ENCODE measurements around the gene PEDS1. TPM values are rescaled to one million over a fixed set of nuclear protein-coding genes. Genes with fewer than 3 reads are reported as not detected.
A peak's percentile ranks its signal among the peaks of the same experiment; 100 is the strongest.

The PEDS1 gene
- total RNA-seq, 1 experiment from 2014 or later, result 35.6 TPM

GRCh38 chr20:50193836-50194421 is 40.4 kb upstream of the PEDS1 start:
- TF ChIP-seq ZNF317 (CRISPR knock-in tag; IDR thresholded peaks at IDR 0.05; ENCODE audit: borderline replicate concordance, low read depth) (no peak), E2F4 (CRISPR knock-in tag; IDR thresholded peaks at IDR 0.05; ENCODE audit: borderline replicate concordance, low read depth) (no peak), PRDM15 (CRISPR knock-in tag; IDR thresholded peaks at IDR 0.05) (0 out of 2 replicates have a peak, but pooled peaks have one; percentile 10), CREM (CRISPR knock-in tag; IDR thresholded peaks at IDR 0.05) (no peak), SMAD4 (CRISPR knock-in tag; IDR thresholded peaks at IDR 0.05) (no peak), ATF1 (CRISPR knock-in tag; IDR thresholded peaks at IDR 0.05) (no peak)
- TF ChIP-seq, protein P1, sequence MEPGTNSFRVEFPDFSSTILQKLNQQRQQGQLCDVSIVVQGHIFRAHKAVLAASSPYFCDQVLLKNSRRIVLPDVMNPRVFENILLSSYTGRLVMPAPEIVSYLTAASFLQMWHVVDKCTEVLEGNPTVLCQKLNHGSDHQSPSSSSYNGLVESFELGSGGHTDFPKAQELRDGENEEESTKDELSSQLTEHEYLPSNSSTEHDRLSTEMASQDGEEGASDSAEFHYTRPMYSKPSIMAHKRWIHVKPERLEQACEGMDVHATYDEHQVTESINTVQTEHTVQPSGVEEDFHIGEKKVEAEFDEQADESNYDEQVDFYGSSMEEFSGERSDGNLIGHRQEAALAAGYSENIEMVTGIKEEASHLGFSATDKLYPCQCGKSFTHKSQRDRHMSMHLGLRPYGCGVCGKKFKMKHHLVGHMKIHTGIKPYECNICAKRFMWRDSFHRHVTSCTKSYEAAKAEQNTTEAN (CRISPR knock-in tag; IDR thresholded peaks at IDR 0.05), result no peak
- TF ChIP-seq, protein P2, sequence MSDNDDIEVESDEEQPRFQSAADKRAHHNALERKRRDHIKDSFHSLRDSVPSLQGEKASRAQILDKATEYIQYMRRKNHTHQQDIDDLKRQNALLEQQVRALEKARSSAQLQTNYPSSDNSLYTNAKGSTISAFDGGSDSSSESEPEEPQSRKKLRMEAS (CRISPR knock-in tag; IDR thresholded peaks at IDR 0.05), result 0 out of 2 replicates have a peak, but pooled peaks have one; percentile 29
- ATAC-seq (no peak), DNase-seq (ENCODE audit: low spot score) (no peak)
- no peaks in the 10 kb centered on the region for H3K9me3 Mint-ChIP-seq
- H3K27ac Mint-ChIP-seq, result peak overlapping the region; percentile 53; the same call in 1 of the 2 replicates
- ChIA-PET POLR2A (interaction anchor here (0.8 kb wide), 1 partner anchor 9 kb away, joined by 3 read pairs; no protein-coding TSS in a partner anchor), CTCF (interaction anchor here (1.0 kb wide), 2 partner anchors 15 to 67 kb away, joined by 3 read pairs; no protein-coding TSS in a partner anchor)
- no peaks in the 10 kb centered on the region for H3K36me3 Mint-ChIP-seq
- H3K4me1 Mint-ChIP-seq, result peaks cover 48% of the 10 kb centered on the region
- H3K4me3 Mint-ChIP-seq, result peak overlapping the region; percentile 84
- no peaks in the 10 kb centered on the region; the same call in 1 of the 2 replicates for H3K27me3 Mint-ChIP-seq (ENCODE audit: low read depth)

DNA sequence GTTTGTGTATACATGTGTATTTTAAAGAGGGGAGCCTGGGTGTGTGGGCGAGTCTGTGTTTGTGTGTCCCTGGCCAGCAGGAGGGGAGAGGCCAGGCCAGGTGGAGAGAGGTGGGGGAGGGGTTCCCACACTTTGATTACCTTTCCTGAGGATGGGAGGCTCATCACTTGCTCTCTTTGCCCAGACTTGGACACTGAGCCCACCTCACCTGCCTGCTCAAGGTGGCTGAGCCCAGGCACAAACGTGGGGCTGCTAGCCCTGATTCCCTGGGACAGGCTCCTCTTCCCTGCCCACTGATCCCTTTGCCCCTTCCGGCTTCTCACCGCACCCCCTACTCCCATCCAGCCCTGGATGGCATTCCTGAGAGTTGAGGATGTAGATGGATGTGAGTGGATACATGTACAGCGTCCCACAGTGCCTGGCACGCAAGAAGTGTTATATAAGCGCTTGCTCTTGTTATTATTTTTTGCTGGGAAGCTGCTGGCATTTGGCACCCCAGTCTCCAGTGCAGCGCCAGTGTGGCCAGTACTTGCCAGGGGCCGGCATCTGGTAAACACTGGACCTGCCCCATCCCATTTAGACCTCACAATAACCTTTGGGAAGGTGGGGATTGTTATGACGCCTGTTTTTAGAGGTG is 39.8 kb upstream of the PEDS1 start:
- CTCF ChIA-PET, result interaction anchor here (1.0 kb wide), 2 partner anchors 14 to 68 kb away, joined by 3 read pairs; no protein-coding TSS in a partner anchor
- Mint-ChIP-seq H3K27me3 (ENCODE audit: low read depth) (no peaks in the 10 kb centered on the region; the same call in 1 of the 2 replicates), H3K36me3 (no peaks in the 10 kb centered on the region), H3K4me1 (peaks cover 51% of the 10 kb centered on the region), H3K27ac (peak overlapping the region; percentile 86; the same call in 1 of the 2 replicates), H3K4me3 (peak overlapping the region; percentile 84), H3K9me3 (no peaks in the 10 kb centered on the region)
- DNase-seq (ENCODE audit: low spot score) (no peak), ATAC-seq (no peak)
- POLR2A ChIA-PET, result interaction anchor here (0.8 kb wide), 1 partner anchor 10 kb away, joined by 3 read pairs; no protein-coding TSS in a partner anchor
- no peak for TF ChIP-seq ETV6 (CRISPR knock-in tag; IDR thresholded peaks at IDR 0.05)
- no peak for TF ChIP-seq FOXP1 (CRISPR knock-in tag; IDR thresholded peaks at IDR 0.05; ENCODE audit: borderline replicate concordance)
- TF ChIP-seq STAT6 (CRISPR knock-in tag; conservative IDR thresholded peaks at IDR 0.05; ENCODE audit: low read depth), result no peak
- no peak for TF ChIP-seq CREB1 (CRISPR knock-in tag; IDR thresholded peaks at IDR 0.05)
- TF ChIP-seq, protein P3, sequence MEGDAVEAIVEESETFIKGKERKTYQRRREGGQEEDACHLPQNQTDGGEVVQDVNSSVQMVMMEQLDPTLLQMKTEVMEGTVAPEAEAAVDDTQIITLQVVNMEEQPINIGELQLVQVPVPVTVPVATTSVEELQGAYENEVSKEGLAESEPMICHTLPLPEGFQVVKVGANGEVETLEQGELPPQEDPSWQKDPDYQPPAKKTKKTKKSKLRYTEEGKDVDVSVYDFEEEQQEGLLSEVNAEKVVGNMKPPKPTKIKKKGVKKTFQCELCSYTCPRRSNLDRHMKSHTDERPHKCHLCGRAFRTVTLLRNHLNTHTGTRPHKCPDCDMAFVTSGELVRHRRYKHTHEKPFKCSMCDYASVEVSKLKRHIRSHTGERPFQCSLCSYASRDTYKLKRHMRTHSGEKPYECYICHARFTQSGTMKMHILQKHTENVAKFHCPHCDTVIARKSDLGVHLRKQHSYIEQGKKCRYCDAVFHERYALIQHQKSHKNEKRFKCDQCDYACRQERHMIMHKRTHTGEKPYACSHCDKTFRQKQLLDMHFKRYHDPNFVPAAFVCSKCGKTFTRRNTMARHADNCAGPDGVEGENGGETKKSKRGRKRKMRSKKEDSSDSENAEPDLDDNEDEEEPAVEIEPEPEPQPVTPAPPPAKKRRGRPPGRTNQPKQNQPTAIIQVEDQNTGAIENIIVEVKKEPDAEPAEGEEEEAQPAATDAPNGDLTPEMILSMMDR (IDR thresholded peaks at IDR 0.05), result no peak
- no peak for TF ChIP-seq ZNF671 (CRISPR knock-in tag; IDR thresholded peaks at IDR 0.05)
- TF ChIP-seq CDX4 (CRISPR knock-in tag; IDR thresholded peaks at IDR 0.05; ENCODE audit: borderline replicate concordance), result no peak
- no peak for TF ChIP-seq SOX15 (CRISPR knock-in tag; IDR thresholded peaks at IDR 0.05)
- no peak for TF ChIP-seq NR1H2 (CRISPR knock-in tag; IDR thresholded peaks at IDR 0.05)
- 0 out of 2 replicates have a peak, but pooled peaks have one; percentile 42 for TF ChIP-seq PREB (CRISPR knock-in tag; IDR thresholded peaks at IDR 0.05; ENCODE audit: borderline replicate concordance)
